Measurements from ENCODE around the gene ZCCHC14. TPM values are rescaled to one million over a fixed set of nuclear protein-coding genes. Genes with fewer than 3 reads are reported as not detected.
"Not testable (repeated sequence)": the region's sequence is repeated elsewhere in the genome, so short reads cannot be mapped to it uniquely, and the experiment has no call there.

ZCCHC14 gene
- total RNA-seq, 1 experiment from 2014 or later = 28.2 TPM

DNA sequence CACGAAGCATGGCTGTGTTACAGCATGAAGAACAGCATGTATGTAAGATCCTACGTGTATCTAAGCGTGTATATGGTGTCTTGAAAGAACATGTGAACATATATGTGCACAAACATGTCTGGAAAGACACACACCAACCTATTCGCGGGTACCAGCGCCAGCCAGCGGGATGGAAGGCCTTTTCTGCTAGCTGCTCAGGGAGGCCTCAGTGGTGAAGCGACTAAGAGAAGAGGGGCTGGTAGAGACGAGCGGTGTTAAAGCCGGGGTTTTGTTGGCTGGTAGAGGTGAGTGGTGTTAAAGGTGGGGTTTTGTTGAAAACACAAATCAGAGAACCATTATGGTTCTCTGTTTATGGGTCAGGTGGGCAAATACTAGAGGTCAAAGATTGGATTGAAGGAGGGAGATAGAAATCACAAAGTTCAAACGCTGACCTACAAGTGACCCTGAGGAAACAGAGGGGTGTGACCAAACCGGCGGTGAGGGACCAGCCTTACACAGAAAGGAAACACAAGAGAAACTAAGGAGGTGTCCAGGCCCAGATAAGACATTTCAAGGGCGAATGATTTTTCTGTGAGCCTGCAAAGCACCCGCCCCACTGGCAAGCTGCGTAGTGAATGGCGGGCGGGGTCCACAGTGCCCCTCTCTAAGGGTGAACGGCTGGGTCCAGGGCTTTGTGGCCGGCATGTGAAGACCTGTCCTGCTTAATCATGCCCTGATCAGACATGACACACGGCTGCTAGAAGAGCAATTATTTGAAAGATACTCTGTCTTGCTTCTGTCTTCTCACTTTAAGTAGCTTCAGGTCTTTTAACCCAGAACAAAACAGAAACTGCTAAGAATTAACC is 8.1 kb downstream of the ZCCHC14 start:
- intact Hi-C loops (cut with micrococcal nuclease) = no loop called here
- ChIA-PET CTCF (interaction anchor here (0.6 to 1.7 kb wide), 4 partner anchors 16 to 151 kb away, joined by 3 read pairs; no protein-coding TSS in a partner anchor), POLR2A (interaction anchor here (0.6 to 9.6 kb wide), 6 partner anchors 9 to 151 kb away, joined by 3 to 144 read pairs (median 5); partner anchors contain the start of gene MAP1LC3B)
- Mint-ChIP-seq H3K36me3 (ENCODE audit: insufficient read depth, unreplicated experiment) (peaks cover 7% of the 10 kb centered on the region), H3K9me3 (ENCODE audit: unreplicated experiment) (no peaks in the 10 kb centered on the region), H3K27ac (ENCODE audit: low read depth, unreplicated experiment) (peak overlapping the region; percentile 73), H3K4me1 (ENCODE audit: insufficient read depth, unreplicated experiment) (peaks cover 60% of the 10 kb centered on the region), H3K4me3 (ENCODE audit: unreplicated experiment) (peak overlapping the region; percentile 3), H3K27me3 (ENCODE audit: insufficient read depth, unreplicated experiment) (no peaks in the 10 kb centered on the region)
- no TSS peak for BruUV-seq (replicated peaks)
- TF ChIP-seq, protein P1, sequence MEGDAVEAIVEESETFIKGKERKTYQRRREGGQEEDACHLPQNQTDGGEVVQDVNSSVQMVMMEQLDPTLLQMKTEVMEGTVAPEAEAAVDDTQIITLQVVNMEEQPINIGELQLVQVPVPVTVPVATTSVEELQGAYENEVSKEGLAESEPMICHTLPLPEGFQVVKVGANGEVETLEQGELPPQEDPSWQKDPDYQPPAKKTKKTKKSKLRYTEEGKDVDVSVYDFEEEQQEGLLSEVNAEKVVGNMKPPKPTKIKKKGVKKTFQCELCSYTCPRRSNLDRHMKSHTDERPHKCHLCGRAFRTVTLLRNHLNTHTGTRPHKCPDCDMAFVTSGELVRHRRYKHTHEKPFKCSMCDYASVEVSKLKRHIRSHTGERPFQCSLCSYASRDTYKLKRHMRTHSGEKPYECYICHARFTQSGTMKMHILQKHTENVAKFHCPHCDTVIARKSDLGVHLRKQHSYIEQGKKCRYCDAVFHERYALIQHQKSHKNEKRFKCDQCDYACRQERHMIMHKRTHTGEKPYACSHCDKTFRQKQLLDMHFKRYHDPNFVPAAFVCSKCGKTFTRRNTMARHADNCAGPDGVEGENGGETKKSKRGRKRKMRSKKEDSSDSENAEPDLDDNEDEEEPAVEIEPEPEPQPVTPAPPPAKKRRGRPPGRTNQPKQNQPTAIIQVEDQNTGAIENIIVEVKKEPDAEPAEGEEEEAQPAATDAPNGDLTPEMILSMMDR (IDR thresholded peaks at IDR 0.05; ENCODE audit: unreplicated experiment) = no peak
- no peak for DNase-seq (ENCODE audit: unreplicated experiment)

DNA sequence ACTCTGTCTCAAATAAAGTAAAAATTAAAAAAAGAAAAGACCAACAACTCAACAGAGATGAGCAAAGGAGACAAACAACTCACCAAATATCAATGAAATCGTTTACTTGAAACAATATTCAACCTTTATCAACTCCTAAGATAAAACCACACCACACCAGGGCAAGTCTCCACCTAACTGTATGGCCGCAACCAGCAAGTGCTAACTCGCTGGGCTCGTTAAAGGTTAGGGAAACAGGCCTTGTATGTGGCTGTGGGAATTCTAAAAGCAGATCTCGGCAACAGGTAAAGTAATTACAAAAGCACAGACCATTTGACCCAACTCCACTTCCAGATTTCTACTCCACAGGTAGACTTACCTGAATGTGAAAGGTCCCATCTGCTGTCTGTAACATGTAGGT is 9.3 kb downstream of the ZCCHC14 start:
- Mint-ChIP-seq H3K27ac (ENCODE audit: low read depth, unreplicated experiment) (peak overlapping the region; percentile 6), H3K36me3 (ENCODE audit: insufficient read depth, unreplicated experiment) (peaks cover 11% of the 10 kb centered on the region), H3K4me1 (ENCODE audit: insufficient read depth, unreplicated experiment) (peaks cover 52% of the 10 kb centered on the region), H3K4me3 (ENCODE audit: unreplicated experiment) (no peak overlapping the region), H3K27me3 (ENCODE audit: insufficient read depth, unreplicated experiment) (no peaks in the 10 kb centered on the region), H3K9me3 (ENCODE audit: unreplicated experiment) (no peaks in the 10 kb centered on the region)
- ChIA-PET POLR2A (interaction anchor here (9.6 kb wide), 1 partner anchor 19 kb away, joined by 144 read pairs; no protein-coding TSS in a partner anchor), CTCF (no interaction called here)
- DNase-seq (ENCODE audit: unreplicated experiment) = no peak
- TF ChIP-seq, protein P1 (IDR thresholded peaks at IDR 0.05; ENCODE audit: unreplicated experiment) = no peak
- intact Hi-C loops (cut with micrococcal nuclease) = no loop called here
- BruUV-seq (replicated peaks) = no TSS peak

DNA sequence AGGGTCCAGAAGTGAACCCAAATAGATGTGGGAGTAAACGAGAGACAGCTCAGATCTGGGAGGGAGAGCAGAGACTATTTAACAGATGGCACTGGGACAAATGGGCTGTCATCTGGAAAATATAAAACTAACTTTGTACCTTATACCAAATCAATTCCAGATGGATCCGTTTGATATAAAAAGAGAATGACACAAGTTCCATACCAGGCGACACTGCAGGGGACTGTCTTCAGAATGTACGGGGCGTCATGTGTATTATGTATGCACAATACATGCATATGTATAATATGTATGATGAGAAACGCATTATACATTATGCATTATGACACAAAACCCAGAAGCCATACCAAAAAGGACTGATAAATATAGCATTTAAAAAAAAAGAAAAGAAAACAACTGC is 10.2 kb downstream of the ZCCHC14 start:
- BruUV-seq (replicated peaks); H3K9me3 Mint-ChIP-seq (ENCODE audit: unreplicated experiment); DNase-seq (ENCODE audit: unreplicated experiment); H3K27ac Mint-ChIP-seq (ENCODE audit: low read depth, unreplicated experiment); intact Hi-C loops (cut with micrococcal nuclease); H3K27me3 Mint-ChIP-seq (ENCODE audit: insufficient read depth, unreplicated experiment); H3K4me3 Mint-ChIP-seq (ENCODE audit: unreplicated experiment): not testable (repeated sequence)
- POLR2A ChIA-PET = interaction anchor here (9.6 kb wide), 1 partner anchor 19 kb away, joined by 144 read pairs; no protein-coding TSS in a partner anchor
- Mint-ChIP-seq H3K36me3 (ENCODE audit: insufficient read depth, unreplicated experiment) (peaks cover 16% of the 10 kb centered on the region), H3K4me1 (ENCODE audit: insufficient read depth, unreplicated experiment) (peaks cover 55% of the 10 kb centered on the region)
- CTCF ChIA-PET = interaction anchor here (0.9 kb wide), 1 partner anchor 154 kb away, joined by 4 read pairs; no protein-coding TSS in a partner anchor

DNA sequence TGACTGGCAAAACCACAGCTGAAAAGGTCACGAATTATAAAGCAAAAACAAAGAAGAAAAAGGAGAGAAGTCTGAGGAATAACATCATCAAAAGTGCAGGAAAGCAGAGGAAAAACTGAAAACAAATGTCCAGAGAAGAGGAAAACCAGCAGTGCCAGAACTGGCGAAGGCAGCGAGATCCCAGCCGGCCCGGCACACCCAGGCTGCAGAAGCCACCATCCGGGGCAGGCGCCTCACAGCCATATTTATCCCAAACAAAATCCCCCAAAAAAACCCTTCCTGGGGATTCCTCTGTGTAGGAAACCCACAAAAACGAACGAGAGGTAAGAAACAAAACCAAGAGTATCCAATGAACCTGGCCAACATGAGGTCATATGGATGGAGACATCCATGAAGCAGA is 10.6 kb downstream of the ZCCHC14 start:
- no peaks in the 10 kb centered on the region for H3K27me3 Mint-ChIP-seq (ENCODE audit: insufficient read depth, unreplicated experiment)
- TF ChIP-seq, protein P1 (IDR thresholded peaks at IDR 0.05; ENCODE audit: unreplicated experiment) = no peak
- H3K36me3 Mint-ChIP-seq (ENCODE audit: insufficient read depth, unreplicated experiment) = peaks cover 17% of the 10 kb centered on the region
- H3K4me1 Mint-ChIP-seq (ENCODE audit: insufficient read depth, unreplicated experiment) = peaks cover 55% of the 10 kb centered on the region
- H3K9me3 Mint-ChIP-seq (ENCODE audit: unreplicated experiment) = no peaks in the 10 kb centered on the region
- no TSS peak for BruUV-seq (replicated peaks)
- H3K27ac Mint-ChIP-seq (ENCODE audit: low read depth, unreplicated experiment) = no peak overlapping the region
- POLR2A ChIA-PET = interaction anchor here (0.6 kb wide), 1 partner anchor 36 kb away, joined by 3 read pairs; no protein-coding TSS in a partner anchor
- intact Hi-C loops (cut with micrococcal nuclease) = no loop called here
- no peak for DNase-seq (ENCODE audit: unreplicated experiment)
- CTCF ChIA-PET = interaction anchor here (0.9 kb wide), 1 partner anchor 154 kb away, joined by 4 read pairs; no protein-coding TSS in a partner anchor
- no peak overlapping the region for H3K4me3 Mint-ChIP-seq (ENCODE audit: unreplicated experiment)

DNA sequence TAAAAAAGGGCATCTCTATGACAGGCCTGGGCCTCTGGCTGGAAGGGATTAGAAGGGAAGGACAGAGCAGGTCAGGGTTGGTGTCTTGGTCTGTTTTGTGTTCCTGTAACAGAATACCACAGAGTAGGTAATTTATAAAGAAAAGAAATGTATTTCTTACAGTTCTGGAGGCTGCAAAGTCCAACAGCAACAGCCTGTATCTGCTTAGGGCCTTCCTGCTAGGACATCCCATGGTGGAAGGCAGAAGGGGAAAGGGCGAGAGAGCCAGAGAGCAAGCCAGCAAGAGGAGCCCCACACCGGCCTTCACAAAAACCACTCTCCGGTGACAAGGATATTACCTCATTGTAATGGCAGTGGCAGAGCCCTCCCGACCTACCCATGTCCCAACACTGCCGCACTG is 11.1 kb downstream of the ZCCHC14 start:
- ChIA-PET CTCF (interaction anchor here (0.9 kb wide), 1 partner anchor 155 kb away, joined by 4 read pairs; no protein-coding TSS in a partner anchor), POLR2A (interaction anchor here (0.6 kb wide), 1 partner anchor 35 kb away, joined by 3 read pairs; no protein-coding TSS in a partner anchor)
- H3K9me3 Mint-ChIP-seq (ENCODE audit: unreplicated experiment); H3K27me3 Mint-ChIP-seq (ENCODE audit: insufficient read depth, unreplicated experiment); H3K27ac Mint-ChIP-seq (ENCODE audit: low read depth, unreplicated experiment); H3K4me3 Mint-ChIP-seq (ENCODE audit: unreplicated experiment); BruUV-seq (replicated peaks); DNase-seq (ENCODE audit: unreplicated experiment); intact Hi-C loops (cut with micrococcal nuclease): not testable (repeated sequence)
- Mint-ChIP-seq H3K4me1 (ENCODE audit: insufficient read depth, unreplicated experiment) (peaks cover 52% of the 10 kb centered on the region), H3K36me3 (ENCODE audit: insufficient read depth, unreplicated experiment) (peaks cover 17% of the 10 kb centered on the region)

DNA sequence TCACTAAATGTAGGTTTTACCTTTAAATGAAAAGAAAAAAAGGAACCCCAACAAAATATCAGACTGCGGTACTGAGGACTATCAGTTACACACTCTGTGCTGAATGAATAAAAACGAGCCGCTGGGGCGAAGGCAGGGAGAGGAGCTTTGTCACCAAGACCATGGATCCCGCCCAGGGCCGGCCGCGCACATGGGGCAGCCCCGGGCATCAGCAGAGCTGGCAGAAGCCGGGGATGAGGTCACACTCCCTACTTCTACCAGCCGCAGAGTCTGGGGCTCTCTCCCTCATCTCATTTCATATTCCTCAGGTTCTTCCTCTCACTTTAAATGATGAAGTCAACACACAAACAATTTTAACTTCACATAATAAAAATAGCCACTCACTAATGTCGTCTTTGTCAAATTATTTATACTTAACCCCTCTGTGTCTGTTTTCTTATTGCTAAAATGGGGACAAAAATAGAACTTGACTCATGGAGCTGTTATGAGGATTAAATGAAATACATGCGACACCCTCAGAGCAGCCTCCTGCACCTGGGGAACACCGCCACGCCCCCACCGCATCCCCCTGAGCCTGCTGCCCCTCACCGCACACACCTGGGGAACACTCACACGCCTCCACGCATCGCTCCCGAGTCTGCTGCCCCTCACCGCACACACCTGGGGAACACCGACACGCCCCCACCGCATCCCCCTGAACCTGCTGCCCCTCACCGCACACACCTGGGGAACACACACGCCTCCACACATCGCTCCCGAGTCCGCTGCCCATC is 15.4 kb downstream of the ZCCHC14 start:
- Mint-ChIP-seq H3K4me3 (ENCODE audit: unreplicated experiment) (peak overlapping the region; percentile 11), H3K27ac (ENCODE audit: low read depth, unreplicated experiment) (peak overlapping the region; percentile 57), H3K4me1 (ENCODE audit: insufficient read depth, unreplicated experiment) (peaks cover 24% of the 10 kb centered on the region), H3K36me3 (ENCODE audit: insufficient read depth, unreplicated experiment) (peaks cover 24% of the 10 kb centered on the region)
- CTCF ChIA-PET; H3K27me3 Mint-ChIP-seq (ENCODE audit: insufficient read depth, unreplicated experiment); intact Hi-C loops (cut with micrococcal nuclease); BruUV-seq (replicated peaks); H3K9me3 Mint-ChIP-seq (ENCODE audit: unreplicated experiment): not testable (repeated sequence)
- DNase-seq (ENCODE audit: unreplicated experiment) = peak; percentile 52
- POLR2A ChIA-PET = interaction anchor here (0.7 to 1.2 kb wide), 4 partner anchors 10 to 61 kb away, joined by 3 to 4 read pairs (median 4); no protein-coding TSS in a partner anchor
